ENCODE results near the gene ATP8B3. TPM values are rescaled to one million over a fixed set of nuclear protein-coding genes. Genes with fewer than 3 reads are reported as not detected.

Gene ATP8B3
- total RNA-seq, 2 donors from 2014 or later, result 0.52 TPM; not detected in 1

GRCh38 chr19:1750343-1751021 lies 61.6 kb downstream of the ATP8B3 start:
- 1 to 2% methylated on average over 12 to 14 of the region's 14 CpGs for WGBS, 2 donors
- ATAC-seq (no peak), DNase-seq (no peak)
- Histone ChIP-seq H3K4me3 (no peak overlapping the region), H3K9me3 (no peaks in the 10 kb centered on the region), H3K27me3 (peaks cover 0 to 65% of the 10 kb centered on the region in 2 donors), H3K27ac (no peak overlapping the region), H3K4me1 (peaks cover 48% of the 10 kb centered on the region), H3K36me3 (replicated peaks in 1 of 2; ENCODE audit: insufficient read depth in 1 of 2, low read depth in 2 of 2) (no peaks in the 10 kb centered on the region)
- intact Hi-C loops (cut with DNase I), result no loop called here
- no peak for TF ChIP-seq POLR2A (IDR thresholded peaks at IDR 0.05)
- TF ChIP-seq CTCF (IDR thresholded peaks at IDR 0.05), result no peak

- peaks cover 0 to 69% of the 10 kb centered on the region in 2 donors for H3K27me3 ChIP-seq
- ATAC-seq, result no peak
- peaks cover 43% of the 10 kb centered on the region for H3K4me1 ChIP-seq
- H3K4me3 ChIP-seq, result no peak overlapping the region
- WGBS, 2 donors, result 2 to 5% methylated on average over 19 to 95 of the region's 99 CpGs
- no peaks in the 10 kb centered on the region for H3K36me3 ChIP-seq (replicated peaks in 1 of 2; ENCODE audit: insufficient read depth in 1 of 2, low read depth in 2 of 2)
- no peaks in the 10 kb centered on the region for H3K9me3 ChIP-seq
- DNase-seq, result no peak
- no peak for TF ChIP-seq POLR2A (IDR thresholded peaks at IDR 0.05)
- no peak for TF ChIP-seq CTCF (IDR thresholded peaks at IDR 0.05)
- intact Hi-C loops (cut with DNase I), result no loop called here
- H3K27ac ChIP-seq, result no peak overlapping the region
Measured at GRCh38 chr19:1749373-1750342, 62.4 kb downstream of the ATP8B3 start.

- peaks cover 0 to 70% of the 10 kb centered on the region in 2 donors for H3K27me3 ChIP-seq
- H3K36me3 ChIP-seq (replicated peaks in 1 of 2; ENCODE audit: insufficient read depth in 1 of 2, low read depth in 2 of 2), result no peaks in the 10 kb centered on the region
- intact Hi-C loops (cut with DNase I), result no loop called here
- no peak for ATAC-seq
- H3K27ac ChIP-seq, result no peak overlapping the region
- 1 to 3% methylated on average over 8 to 43 of the region's 45 CpGs for WGBS, 2 donors
- H3K4me1 ChIP-seq, result peaks cover 41% of the 10 kb centered on the region
- no peaks in the 10 kb centered on the region for H3K9me3 ChIP-seq
- H3K4me3 ChIP-seq, result no peak overlapping the region
- no peak for DNase-seq
- TF ChIP-seq POLR2A (IDR thresholded peaks at IDR 0.05), result no peak
- TF ChIP-seq CTCF (IDR thresholded peaks at IDR 0.05), result no peak
Measured at GRCh38 chr19:1748873-1749341, 63.2 kb downstream of the ATP8B3 start.

GRCh38 chr19:1748115-1748872 lies 63.8 kb downstream of the ATP8B3 start:
- H3K27ac ChIP-seq, result no peak overlapping the region
- 3 to 6% methylated on average over 11 to 61 of the region's 61 CpGs for WGBS, 2 donors
- H3K27me3 ChIP-seq, result peaks cover 0 to 71% of the 10 kb centered on the region in 2 donors
- H3K4me1 ChIP-seq, result peaks cover 41% of the 10 kb centered on the region
- no peak overlapping the region for H3K4me3 ChIP-seq
- H3K9me3 ChIP-seq, result no peaks in the 10 kb centered on the region
- no peak for TF ChIP-seq POLR2A (IDR thresholded peaks at IDR 0.05)
- no peak for TF ChIP-seq CTCF (IDR thresholded peaks at IDR 0.05)
- intact Hi-C loops (cut with DNase I), result no loop called here
- ATAC-seq (no peak), DNase-seq (no peak)
- no peaks in the 10 kb centered on the region for H3K36me3 ChIP-seq (replicated peaks in 1 of 2; ENCODE audit: insufficient read depth in 1 of 2, low read depth in 2 of 2)
